ENCODE results near the gene FOXF1. TPM values are rescaled to one million over a fixed set of nuclear protein-coding genes. Genes with fewer than 3 reads are reported as not detected.

FOXF1 gene
- total RNA-seq, 1 donor from 2014 or later = not detected

- intact Hi-C loops (cut with micrococcal nuclease) = no loop called here
Measured at GRCh38 chr16:86492961-86493629, 17.2 kb upstream of the FOXF1 start.

- intact Hi-C loops (cut with micrococcal nuclease) = loop anchor here (2.0 kb wide), 1 partner anchor 15 kb away; no protein-coding TSS in a partner anchor
Measured at GRCh38 chr16:86494039-86494564, 16.2 kb upstream of the FOXF1 start.

DNA sequence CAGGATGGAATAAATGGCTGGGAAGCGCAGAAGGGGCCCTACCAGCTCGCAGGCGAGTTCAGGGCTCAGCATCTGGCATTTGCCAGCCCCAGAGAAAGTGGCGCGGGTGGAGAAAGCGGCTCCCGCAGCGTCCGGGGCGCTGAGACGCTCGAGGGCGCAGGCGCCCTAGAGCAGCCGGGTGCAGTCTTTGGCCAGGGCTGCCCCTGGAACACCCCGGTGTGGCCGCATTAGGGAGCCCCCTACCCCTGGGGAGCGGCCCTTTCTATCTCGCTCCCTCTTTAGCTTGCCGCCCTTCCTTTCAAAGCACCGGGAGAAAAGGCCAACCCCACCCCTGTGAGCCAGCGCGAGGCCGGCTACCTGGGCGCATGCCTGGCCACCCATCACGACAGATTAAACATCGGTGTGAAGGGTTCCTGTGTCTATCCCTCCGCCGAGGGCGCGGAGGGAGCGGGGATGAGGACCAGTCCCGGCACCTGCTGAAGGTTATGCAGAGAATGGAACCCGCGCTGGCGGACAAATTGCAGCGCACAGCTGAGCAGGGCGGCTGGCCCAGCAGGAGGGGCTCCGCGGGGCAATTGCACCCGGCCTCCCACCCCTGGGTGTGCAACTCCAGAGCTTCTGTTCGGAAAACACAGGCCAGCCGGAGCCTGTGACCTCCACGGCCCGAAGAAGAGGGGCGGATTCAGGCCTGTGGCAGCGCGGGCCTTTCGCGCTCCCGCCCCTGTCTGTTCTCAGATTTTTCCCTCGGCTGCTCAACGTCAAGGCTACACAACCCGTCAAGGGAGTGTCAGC is 15.6 kb upstream of the FOXF1 start:
- intact Hi-C loops (cut with micrococcal nuclease) = loop anchor here (2.0 kb wide), 1 partner anchor 14 kb away; no protein-coding TSS in a partner anchor

DNA sequence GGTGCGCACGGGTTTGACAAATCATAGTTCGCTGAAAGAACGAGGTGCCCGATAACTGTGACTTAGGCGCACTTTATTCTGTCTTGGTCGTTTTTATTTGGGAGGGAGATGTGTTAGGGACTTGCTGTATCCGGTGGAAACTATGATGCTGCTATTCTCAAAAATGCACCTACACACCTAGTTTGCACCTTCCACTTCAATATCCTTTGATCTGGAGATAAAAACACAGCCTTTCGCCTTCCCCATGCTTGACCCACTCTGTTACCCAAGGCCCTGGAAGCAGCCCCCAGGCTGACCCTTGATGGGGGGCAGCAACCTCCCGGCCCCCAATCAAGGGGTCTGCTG is 15.0 kb upstream of the FOXF1 start:
- intact Hi-C loops (cut with micrococcal nuclease) = loop anchor here (2.0 kb wide), 1 partner anchor 13 kb away; no protein-coding TSS in a partner anchor

DNA sequence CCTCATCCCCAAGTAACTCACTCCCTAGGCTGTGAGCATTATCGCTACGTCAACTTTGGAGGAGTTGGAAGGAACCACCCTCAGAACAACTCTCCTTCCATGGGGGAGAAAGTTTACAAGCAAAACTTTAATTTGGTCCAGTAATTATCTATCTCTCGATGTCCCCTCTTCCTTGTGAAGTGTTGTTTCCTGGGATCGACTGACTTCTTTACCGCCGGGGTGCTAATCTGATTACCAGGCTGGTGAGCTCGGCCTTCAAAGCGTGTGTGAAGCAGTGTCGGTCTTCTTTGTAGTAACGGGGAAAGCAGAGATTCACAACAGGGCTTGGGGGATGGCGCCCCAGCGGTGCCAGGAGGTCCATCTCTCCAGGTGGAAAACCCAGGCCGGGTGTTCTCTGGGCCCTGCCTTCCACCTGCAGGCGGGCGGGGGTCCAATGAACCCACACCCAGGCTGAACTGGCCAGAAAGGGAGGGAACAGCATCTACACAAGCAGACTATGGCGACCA is 14.5 kb upstream of the FOXF1 start:
- intact Hi-C loops (cut with micrococcal nuclease) = loop anchor here (2.0 kb wide), 1 partner anchor 13 kb away; no protein-coding TSS in a partner anchor

- intact Hi-C loops (cut with micrococcal nuclease) = no loop called here
Measured at GRCh38 chr16:86496262-86496928, 13.9 kb upstream of the FOXF1 start.

GRCh38 chr16:86496929-86497461 is 13.3 kb upstream of the FOXF1 start:
- intact Hi-C loops (cut with micrococcal nuclease) = no loop called here

- intact Hi-C loops (cut with micrococcal nuclease) = loop anchor here (1.0 kb wide), 1 partner anchor 17 kb away; no protein-coding TSS in a partner anchor
Measured at GRCh38 chr16:86497551-86498021, 12.7 kb upstream of the FOXF1 start.

GRCh38 chr16:86498155-86498670 is 12.1 kb upstream of the FOXF1 start:
- intact Hi-C loops (cut with micrococcal nuclease) = loop anchor here (1.0 kb wide), 1 partner anchor 16 kb away; no protein-coding TSS in a partner anchor

- intact Hi-C loops (cut with micrococcal nuclease) = loop anchor here (1.0 kb wide), 1 partner anchor 15 kb away; no protein-coding TSS in a partner anchor
Measured at GRCh38 chr16:86498671-86499439, 11.5 kb upstream of the FOXF1 start.

DNA sequence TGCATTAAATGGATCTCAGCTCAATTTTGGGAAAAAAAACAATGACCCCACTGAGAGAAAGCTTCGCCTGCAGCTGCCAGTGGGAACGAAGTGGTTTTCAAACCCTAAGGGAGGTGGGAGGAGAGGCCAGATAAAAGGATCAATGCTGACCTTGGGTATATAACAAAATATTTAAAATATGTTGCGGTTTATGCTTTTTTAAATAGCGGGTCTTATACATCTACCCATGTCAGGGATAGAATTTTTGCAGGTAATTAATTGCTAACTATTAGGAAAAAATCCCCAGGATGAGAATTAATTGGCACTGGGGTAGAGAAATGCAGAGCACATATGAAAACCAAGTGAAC is 10.9 kb upstream of the FOXF1 start:
- intact Hi-C loops (cut with micrococcal nuclease) = no loop called here

GRCh38 chr16:86499889-86500707 is 10.2 kb upstream of the FOXF1 start:
- intact Hi-C loops (cut with micrococcal nuclease) = no loop called here

DNA sequence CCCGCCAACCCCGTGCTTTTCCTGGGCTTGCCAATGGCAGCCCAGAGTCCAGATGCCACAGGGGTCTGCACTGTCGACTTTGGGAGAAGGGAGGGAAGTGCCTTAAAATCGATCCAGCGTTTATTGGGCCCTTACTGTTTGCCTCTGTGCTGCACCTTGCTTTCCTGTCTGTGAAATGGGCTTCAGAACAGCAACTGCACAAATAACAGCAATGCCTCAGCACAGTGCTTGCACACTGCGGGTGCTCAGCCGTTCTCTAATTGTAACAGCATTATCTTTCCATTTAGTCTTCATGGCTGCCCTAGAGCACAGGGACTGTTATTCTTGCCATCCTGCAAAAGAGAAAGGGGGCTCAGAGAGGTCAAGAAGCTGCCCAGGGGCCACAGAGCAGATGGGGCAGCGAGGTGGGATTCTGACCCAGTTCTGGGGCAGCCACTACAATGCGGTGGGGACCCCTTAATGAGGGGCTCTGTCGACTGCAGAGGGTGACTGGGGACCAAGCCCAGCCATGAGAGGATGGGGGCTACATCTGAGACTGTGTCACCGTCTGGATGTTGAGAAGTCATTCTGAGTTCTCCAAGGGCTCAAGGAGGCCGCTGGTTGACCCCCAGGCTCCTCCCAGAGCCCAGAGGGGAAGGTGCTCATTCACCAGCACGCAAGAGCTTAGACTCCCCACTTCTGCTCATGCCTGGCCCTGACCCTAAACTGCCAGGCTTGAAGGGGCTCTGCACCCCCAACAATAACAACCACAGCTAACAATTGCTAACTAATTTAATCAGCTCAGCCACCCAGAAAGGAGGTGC is 9.4 kb upstream of the FOXF1 start:
- intact Hi-C loops (cut with micrococcal nuclease) = no loop called here

DNA sequence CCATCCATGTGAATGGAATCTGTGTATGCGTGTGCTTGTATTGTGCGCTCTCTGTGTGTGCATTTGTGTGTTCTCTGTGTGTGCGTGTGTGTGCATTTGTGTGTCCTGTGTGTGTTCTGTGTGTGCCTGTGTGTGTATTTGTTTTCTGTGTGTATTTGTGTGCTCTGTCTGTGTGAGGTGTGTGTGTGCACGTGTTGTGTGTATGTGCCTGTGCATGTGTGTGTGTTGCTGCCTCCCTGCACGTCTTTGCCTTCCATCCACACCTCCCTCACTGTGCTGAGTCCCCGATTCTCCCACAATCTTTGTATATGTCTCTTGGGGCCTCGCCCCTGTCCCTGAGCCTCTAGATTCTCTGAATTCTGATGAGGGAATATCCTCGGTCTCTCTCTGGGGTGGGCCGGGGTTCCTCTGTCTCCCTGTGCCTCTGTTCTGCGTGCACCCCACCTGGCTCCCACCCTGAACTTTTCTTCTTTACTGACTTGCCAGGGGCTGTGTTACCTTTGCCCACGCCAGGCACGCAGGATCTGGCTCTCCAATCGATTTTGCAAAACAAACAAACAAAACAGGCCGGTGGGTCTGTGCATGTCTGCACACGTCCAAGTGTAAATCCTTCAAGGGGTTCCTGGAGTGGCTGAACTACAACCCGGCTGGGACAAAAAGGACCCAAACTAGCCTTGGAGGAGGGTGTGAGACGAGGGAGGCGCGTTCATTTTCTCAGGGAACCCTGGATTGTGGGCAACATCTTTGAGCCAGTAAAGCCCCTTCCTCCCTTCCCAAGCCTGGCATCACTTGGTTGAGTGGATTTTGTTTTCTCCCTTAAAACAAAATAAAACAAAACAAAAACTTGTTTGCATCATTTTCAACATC is 8.1 kb upstream of the FOXF1 start:
- intact Hi-C loops (cut with micrococcal nuclease) = no loop called here

DNA sequence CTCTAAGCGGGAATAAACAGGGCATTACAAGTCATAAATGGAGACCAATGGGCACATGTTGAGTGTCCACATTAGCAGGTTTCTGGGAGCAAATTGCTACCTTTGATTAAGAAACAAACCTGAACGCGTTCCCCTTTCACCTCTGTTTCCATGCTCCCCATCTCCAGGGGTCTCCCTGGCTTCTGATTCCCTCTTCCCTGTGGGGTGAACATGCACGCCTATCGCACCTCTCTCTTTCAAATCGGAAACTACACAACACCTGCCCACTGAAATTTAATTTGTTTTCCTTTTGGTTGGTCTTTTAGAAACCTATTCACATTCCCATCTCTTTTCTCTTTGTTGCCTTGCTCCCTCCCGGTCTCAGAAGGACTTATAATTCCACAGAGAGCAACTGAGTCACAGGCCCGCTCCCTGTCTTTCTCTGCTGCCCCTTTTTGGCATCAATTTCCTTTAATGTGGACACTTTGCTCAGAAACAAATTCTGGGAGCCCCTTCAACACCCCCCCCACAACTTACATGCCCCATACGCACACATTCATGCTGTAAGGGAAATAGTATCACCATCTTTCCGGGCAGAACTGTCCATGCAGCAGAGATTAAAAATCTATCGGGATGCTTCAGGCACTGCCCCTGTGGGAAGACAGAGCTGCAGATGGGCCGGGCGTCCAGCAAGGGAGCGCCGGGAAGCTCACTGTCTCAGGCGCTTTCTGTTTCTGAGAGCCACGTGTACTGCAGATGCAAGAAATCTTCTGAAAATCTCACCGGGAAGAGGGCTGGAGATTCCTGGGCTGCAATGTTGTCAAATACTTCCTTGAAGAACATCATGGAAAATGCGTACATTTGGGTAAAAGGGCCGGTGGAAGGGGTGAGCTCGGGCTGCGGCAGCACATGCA is 7.2 kb upstream of the FOXF1 start:
- intact Hi-C loops (cut with micrococcal nuclease) = no loop called here

GRCh38 chr16:86503830-86504229 is 6.5 kb upstream of the FOXF1 start:
- intact Hi-C loops (cut with micrococcal nuclease) = loop anchor here (2.0 kb wide), 1 partner anchor 61 kb away; no protein-coding TSS in a partner anchor
